Mesendoderm (in vitro differentiated cells): ENCODE results near the gene PEMT.

Source experiments
- DNase-seq: peaks from one replicate; pipeline ENCODE4 v3.0.0; 2013
- H2AK5ac ChIP-seq: 2 replicates; pipeline ENCODE4 v1.6.1; 2013; ENCODE audit warnings: low read length, inconsistent platforms
- H2BK120ac ChIP-seq: 2 replicates; pipeline ENCODE4 v1.6.1; 2013; ENCODE audit warnings: low read depth, mild to moderate bottlenecking, low read length, moderate library complexity, mixed read lengths
- H2BK15ac ChIP-seq: replicated peaks from 2 replicates; pipeline ENCODE4 v1.6.1; 2013; ENCODE audit warnings: low read depth, mild to moderate bottlenecking, moderate library complexity
- H2BK5ac ChIP-seq: 2 replicates; pipeline ENCODE4 v1.6.1; 2013; ENCODE audit warnings: low read length, inconsistent platforms
- H3K18ac ChIP-seq: 2 replicates; pipeline ENCODE4 v1.6.1; 2013; ENCODE audit warnings: mild to moderate bottlenecking, low read length, mixed read lengths
- H3K23ac ChIP-seq: one replicate; pipeline ENCODE4 v1.6.1; 2013; ENCODE audit warnings: low read length
- H3K27ac ChIP-seq: 2 replicates; pipeline ENCODE4 v1.5.1; 2013; ENCODE audit warnings: low read depth, mild to moderate bottlenecking, inconsistent platforms, low read length, moderate library complexity
- H3K27me3 ChIP-seq: 2 replicates; pipeline ENCODE4 v1.6.1; 2013; ENCODE audit warnings: low read length, control low read depth, mild to moderate bottlenecking, inconsistent platforms; ENCODE audit not compliant: insufficient read depth, poor library complexity
- H3K36me3 ChIP-seq: 2 replicates; pipeline ENCODE4 v1.6.1; 2013; ENCODE audit warnings: low read length, inconsistent platforms; ENCODE audit not compliant: control insufficient read depth, insufficient read depth
- H3K4ac ChIP-seq: one replicate; pipeline ENCODE4 v1.6.1; 2013; ENCODE audit warnings: low read depth, mild to moderate bottlenecking, low read length, moderate library complexity
- H3K4me1 ChIP-seq: 2 replicates; pipeline ENCODE4 v1.6.1; 2013; ENCODE audit warnings: low read depth, low read length, inconsistent platforms; ENCODE audit not compliant: control insufficient read depth
- H3K4me2 ChIP-seq: 2 replicates; pipeline ENCODE4 v1.6.1; 2013; ENCODE audit warnings: low read length
- H3K4me3 ChIP-seq: 2 replicates; pipeline ENCODE4 v1.5.1; 2013; ENCODE audit warnings: mild to moderate bottlenecking, low read length
- H3K56ac ChIP-seq: one replicate; pipeline ENCODE4 v1.6.1; 2013; ENCODE audit warnings: low read length
- H3K79me1 ChIP-seq: 2 replicates; pipeline ENCODE4 v1.6.1; 2013; ENCODE audit warnings: low read length, inconsistent platforms
- H3K79me2 ChIP-seq: 2 replicates; pipeline ENCODE4 v1.6.1; 2013; ENCODE audit warnings: mild to moderate bottlenecking, low read length; ENCODE audit not compliant: control insufficient read depth, insufficient read depth
- H3K9ac ChIP-seq: 2 replicates; pipeline ENCODE4 v1.6.1; 2013; ENCODE audit warnings: low read length, inconsistent platforms
- H4K5ac ChIP-seq: one replicate; pipeline ENCODE4 v1.6.1; 2013; ENCODE audit warnings: low read length
- H4K8ac ChIP-seq: one replicate; pipeline ENCODE4 v1.6.1; 2013; ENCODE audit warnings: low read depth, mild to moderate bottlenecking, control low read depth, low read length, moderate library complexity
- WGBS: extraction: QIAGEN DNeasy Blood & Tissue Kit; methylation state at CpG from one replicate; pipeline ENCODE4 v1.1.7; 2013; ENCODE audit warnings: low lambda C conversion rate, missing lambda C conversion rate; ENCODE audit not compliant: insufficient coverage; ENCODE audit errors: extremely low coverage; 5-methylcytosine and 5-hydroxymethylcytosine counted together

PEMT gene

GRCh38 chr17:17514361-17514992, 77.0 kb downstream of the PEMT start:
- no peak overlapping the region for H3K27ac ChIP-seq
- H2BK120ac ChIP-seq = no peak overlapping the region
- no peaks in the 10 kb centered on the region for H3K79me1 ChIP-seq
- no peak overlapping the region for H3K23ac ChIP-seq
- no peaks in the 10 kb centered on the region for H3K27me3 ChIP-seq
- no peak overlapping the region for H3K4me3 ChIP-seq
- no peaks in the 10 kb centered on the region for H3K79me2 ChIP-seq
- H3K4me2 ChIP-seq = no peak overlapping the region
- no peak overlapping the region for H2BK5ac ChIP-seq
- no peak overlapping the region for H3K9ac ChIP-seq
- no peak overlapping the region for H2BK15ac ChIP-seq
- no peaks in the 10 kb centered on the region for H3K4me1 ChIP-seq
- no peaks in the 10 kb centered on the region for H3K36me3 ChIP-seq
- peak; percentile 36 for DNase-seq
- no peak overlapping the region for H2AK5ac ChIP-seq
- H4K8ac ChIP-seq = no peak overlapping the region
- H4K5ac ChIP-seq = no peak overlapping the region
- no peak overlapping the region for H3K18ac ChIP-seq
- H3K4ac ChIP-seq = no peak overlapping the region
- no CpG with 5 or more reads among the region's 16 CpGs for WGBS
- peak overlapping the region; percentile 56 for H3K56ac ChIP-seq

GRCh38 chr17:17513626-17514025, 77.9 kb downstream of the PEMT start:
- no peaks in the 10 kb centered on the region for H3K36me3 ChIP-seq
- H3K79me1 ChIP-seq = no peaks in the 10 kb centered on the region
- H3K18ac ChIP-seq = no peak overlapping the region
- H3K79me2 ChIP-seq = no peaks in the 10 kb centered on the region
- H3K4me3 ChIP-seq = no peak overlapping the region
- H4K5ac ChIP-seq = no peak overlapping the region
- H3K9ac ChIP-seq = no peak overlapping the region
- no peak for DNase-seq
- no peaks in the 10 kb centered on the region for H3K27me3 ChIP-seq
- H4K8ac ChIP-seq = no peak overlapping the region
- H3K56ac ChIP-seq = no peak overlapping the region
- no peak overlapping the region for H2BK5ac ChIP-seq
- WGBS = no CpG with 5 or more reads among the region's 7 CpGs
- H3K4me2 ChIP-seq = no peak overlapping the region
- no peaks in the 10 kb centered on the region for H3K4me1 ChIP-seq
- no peak overlapping the region for H2BK120ac ChIP-seq
- H2BK15ac ChIP-seq = no peak overlapping the region
- no peak overlapping the region for H3K4ac ChIP-seq
- no peak overlapping the region for H3K27ac ChIP-seq
- H3K23ac ChIP-seq = no peak overlapping the region
- H2AK5ac ChIP-seq = no peak overlapping the region

DNA sequence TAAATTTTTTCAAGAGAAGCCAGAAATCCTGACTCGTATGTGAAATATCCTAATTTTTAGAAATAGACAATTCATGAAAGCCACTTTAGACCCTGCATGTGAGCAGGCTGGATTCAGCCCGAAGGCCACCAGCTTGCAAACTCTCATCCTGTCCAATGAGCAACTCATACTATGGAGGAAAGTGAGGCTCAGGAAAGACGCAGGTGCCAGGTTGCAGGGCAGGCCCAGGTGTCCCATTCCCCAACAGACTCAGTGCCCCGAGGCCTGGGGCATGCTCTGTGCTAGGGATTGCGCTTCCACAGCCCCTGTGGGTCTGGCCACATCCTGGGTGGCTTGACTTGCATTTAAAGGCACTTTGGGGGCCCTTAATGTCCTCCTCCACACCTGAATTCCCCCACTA, 78.6 kb downstream of the PEMT start:
- H4K8ac ChIP-seq = no peak overlapping the region
- no peak overlapping the region for H3K27ac ChIP-seq
- H3K4ac ChIP-seq = no peak overlapping the region
- H3K4me1 ChIP-seq = no peaks in the 10 kb centered on the region
- H4K5ac ChIP-seq = no peak overlapping the region
- H3K4me2 ChIP-seq = no peak overlapping the region
- no peaks in the 10 kb centered on the region for H3K27me3 ChIP-seq
- H2BK120ac ChIP-seq = no peak overlapping the region
- H3K79me2 ChIP-seq = no peaks in the 10 kb centered on the region
- no peak overlapping the region for H3K9ac ChIP-seq
- H3K23ac ChIP-seq = no peak overlapping the region
- no peaks in the 10 kb centered on the region for H3K36me3 ChIP-seq
- no peak overlapping the region for H2BK5ac ChIP-seq
- no peak overlapping the region for H2AK5ac ChIP-seq
- no peak overlapping the region for H3K56ac ChIP-seq
- no CpG with 5 or more reads among the region's 5 CpGs for WGBS
- no peak overlapping the region for H2BK15ac ChIP-seq
- H3K4me3 ChIP-seq = no peak overlapping the region
- no peak overlapping the region for H3K18ac ChIP-seq
- no peak for DNase-seq
- no peaks in the 10 kb centered on the region for H3K79me1 ChIP-seq

- Histone ChIP-seq H4K5ac (no peak overlapping the region), H3K23ac (no peak overlapping the region), H3K4ac (no peak overlapping the region), H3K9ac (no peak overlapping the region), H3K27me3 (no peaks in the 10 kb centered on the region), H2BK5ac (no peak overlapping the region), H2BK15ac (no peak overlapping the region), H3K36me3 (no peaks in the 10 kb centered on the region), H3K79me1 (no peaks in the 10 kb centered on the region), H3K4me1 (no peaks in the 10 kb centered on the region), H3K18ac (no peak overlapping the region), H2BK120ac (no peak overlapping the region), H3K79me2 (no peaks in the 10 kb centered on the region), H3K56ac (no peak overlapping the region), H3K4me3 (no peak overlapping the region), H2AK5ac (no peak overlapping the region), H3K27ac (no peak overlapping the region), H3K4me2 (no peak overlapping the region), H4K8ac (no peak overlapping the region)
- no peak for DNase-seq
- WGBS = no CpG with 5 or more reads among the region's 29 CpGs
These were observed 79.3 kb downstream of the PEMT start for GRCh38 chr17:17511881-17512858.

- no peak overlapping the region for H3K18ac ChIP-seq
- no CpG with 5 or more reads among the region's 12 CpGs for WGBS
- no peaks in the 10 kb centered on the region for H3K36me3 ChIP-seq
- H4K5ac ChIP-seq = no peak overlapping the region
- no peak overlapping the region for H3K4ac ChIP-seq
- no peak overlapping the region for H4K8ac ChIP-seq
- no peak overlapping the region for H2BK15ac ChIP-seq
- H3K79me2 ChIP-seq = no peaks in the 10 kb centered on the region
- DNase-seq = no peak
- H2BK5ac ChIP-seq = no peak overlapping the region
- no peak overlapping the region for H3K4me3 ChIP-seq
- H3K23ac ChIP-seq = no peak overlapping the region
- H2BK120ac ChIP-seq = no peak overlapping the region
- no peak overlapping the region for H3K9ac ChIP-seq
- H3K27me3 ChIP-seq = no peaks in the 10 kb centered on the region
- H3K79me1 ChIP-seq = no peaks in the 10 kb centered on the region
- H3K27ac ChIP-seq = no peak overlapping the region
- no peak overlapping the region for H3K4me2 ChIP-seq
- H2AK5ac ChIP-seq = no peak overlapping the region
- H3K4me1 ChIP-seq = no peaks in the 10 kb centered on the region
- H3K56ac ChIP-seq = no peak overlapping the region
These were observed 80.2 kb downstream of the PEMT start for GRCh38 chr17:17511293-17511741.
